CD4-positive, alpha-beta T cell treated with Interleukin-15 for 1 hour (primary cell): ENCODE measurements around the gene C8G.

Source experiments
- DNase-seq: peaks from one replicate; pipeline ENCODE4 v3.0.0-alpha.2; 2020

C8G gene

DNA sequence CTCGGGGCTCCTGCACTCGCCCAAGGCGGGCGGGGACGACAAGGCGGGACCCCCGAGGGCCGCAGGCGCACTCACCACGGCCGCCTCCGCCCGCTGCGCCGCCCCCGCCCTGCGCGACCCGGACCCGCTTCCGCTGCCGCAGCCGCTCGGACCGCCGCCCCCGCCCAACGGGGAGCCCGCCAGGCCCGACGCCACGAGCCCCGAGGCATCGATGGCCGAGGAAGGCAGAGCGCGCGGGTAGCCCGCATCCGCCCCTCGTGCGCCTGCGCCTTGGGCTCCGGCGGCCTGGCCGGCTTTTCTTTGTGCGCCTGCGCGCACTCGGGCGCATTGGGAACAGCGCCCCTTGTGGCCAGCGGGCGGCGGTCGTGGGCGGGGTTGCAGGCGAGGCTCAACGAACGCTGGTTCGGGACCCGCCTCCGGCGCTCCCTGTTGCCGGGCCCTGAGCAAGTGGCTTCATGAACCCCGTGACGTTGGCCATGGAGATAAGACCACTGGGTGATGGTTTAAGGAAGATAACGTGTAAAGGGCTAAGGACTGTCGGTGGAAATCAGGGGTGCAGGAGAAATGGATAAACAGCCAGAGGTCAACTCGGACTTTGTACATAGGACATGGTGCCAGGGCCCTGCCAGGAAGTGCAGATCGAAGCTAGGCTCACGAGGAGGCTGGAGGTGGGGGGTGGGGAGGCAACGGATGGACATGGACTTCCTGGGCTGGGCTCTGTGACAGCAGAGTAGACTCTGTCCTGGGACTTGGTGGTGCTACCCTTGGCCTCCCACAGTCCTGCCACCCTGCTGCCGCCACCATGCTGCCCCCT is at the start of gene C8G, which contains the start of gene FBXW5:
Gene C8G (plus strand): TSS at position 725 of the 814 bp plus-strand sequence. CDS start 78 bp downstream, at position 803.
Gene FBXW5 (minus strand): TSS at position 220 of the 814 bp plus-strand sequence. CDS start 655 bp downstream, outside the sequence.
- DNase-seq: peak; percentile 94

DNA sequence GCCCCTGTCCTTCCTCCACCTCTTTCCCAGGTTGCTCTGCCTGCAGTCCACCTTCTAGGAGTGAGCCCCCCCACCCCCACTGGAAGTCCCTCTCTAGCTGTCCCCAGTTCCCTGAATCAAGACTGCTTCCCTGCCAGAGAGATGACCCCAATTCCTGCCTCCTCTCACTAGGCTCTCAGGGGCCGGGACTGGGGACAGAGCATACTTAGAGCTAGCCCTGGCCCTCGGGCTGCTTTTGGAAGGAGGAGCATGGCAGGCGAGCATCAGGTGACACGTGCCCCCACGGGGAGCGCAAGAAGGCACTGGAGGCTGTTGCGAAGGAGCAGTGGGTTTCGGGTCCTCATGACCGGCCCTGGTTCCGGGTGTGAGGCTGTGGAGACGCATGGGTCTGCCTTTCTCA is 49.0 kb upstream of the C8G start:
- DNase-seq: no peak

DNA sequence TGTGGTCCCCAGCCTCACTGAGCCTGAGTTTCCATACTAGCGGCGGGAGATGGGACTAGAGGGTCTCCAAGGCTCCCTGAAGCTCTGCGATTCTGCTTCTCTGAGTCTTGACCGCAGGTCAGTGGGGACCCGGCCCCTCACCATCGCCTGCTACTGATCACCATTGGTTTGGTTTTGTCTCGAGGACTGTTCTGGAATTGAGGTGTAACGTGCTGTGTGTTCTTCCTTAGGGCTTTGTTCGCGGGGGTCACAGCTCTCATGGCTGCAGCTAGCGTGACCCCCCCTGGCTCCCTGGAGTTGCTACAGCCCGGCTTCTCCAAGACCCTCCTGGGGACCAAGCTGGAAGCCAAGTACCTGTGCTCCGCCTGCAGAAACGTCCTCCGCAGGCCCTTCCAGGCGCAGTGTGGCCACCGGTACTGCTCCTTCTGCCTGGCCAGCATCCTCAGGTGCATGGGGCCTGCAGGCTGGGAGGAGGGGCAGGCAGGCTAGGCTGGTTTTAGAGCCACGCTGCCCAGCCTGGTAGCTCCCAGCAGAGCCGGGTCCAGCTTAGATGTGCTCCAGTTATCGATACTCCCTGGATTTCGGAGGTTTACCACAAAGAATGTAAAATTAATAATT is 46.5 kb upstream of the C8G start:
- no peak for DNase-seq

- peak; percentile 31 for DNase-seq
Measured at GRCh38 chr9:136899196-136899595, 45.8 kb upstream of the C8G start.

GRCh38 chr9:136900556-136900955 is 44.5 kb upstream of the C8G start:
- DNase-seq: no peak

GRCh38 chr9:136900988-136901515 is 44.0 kb upstream of the C8G start:
- DNase-seq: no peak

GRCh38 chr9:136901516-136902258 is 43.4 kb upstream of the C8G start:
- peak; percentile 63 for DNase-seq

GRCh38 chr9:136902259-136902821 is 42.7 kb upstream of the C8G start:
- DNase-seq: peak; percentile 83

DNA sequence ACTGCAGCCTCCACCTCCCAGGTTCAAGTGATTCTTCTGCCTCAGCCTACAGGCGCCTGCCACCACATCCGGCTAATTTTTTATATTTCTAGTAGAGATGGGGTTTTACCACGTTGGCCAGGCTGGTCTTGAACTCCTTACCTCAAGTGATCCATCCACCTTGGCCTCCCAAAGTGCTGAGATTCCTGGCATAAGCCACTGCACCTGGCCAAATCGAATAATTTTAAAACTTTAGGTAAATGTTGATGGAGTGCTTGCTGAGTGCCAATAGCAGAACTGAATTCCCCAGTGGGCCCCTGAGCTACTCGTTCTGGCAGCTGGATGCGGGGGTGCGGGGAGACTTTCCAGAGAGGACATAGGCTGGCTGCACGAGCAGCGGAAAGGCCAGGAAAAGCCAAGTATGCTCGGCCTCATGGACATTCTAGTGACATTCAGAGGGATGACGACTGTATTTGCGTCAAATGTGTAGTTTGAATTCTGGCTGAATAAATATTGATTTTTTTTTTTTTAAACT is 41.9 kb upstream of the C8G start:
- DNase-seq: no peak

GRCh38 chr9:136906266-136906665 is 38.8 kb upstream of the C8G start:
- DNase-seq: no peak

GRCh38 chr9:136907011-136907914 is 37.8 kb upstream of the C8G start:
- no peak for DNase-seq

DNA sequence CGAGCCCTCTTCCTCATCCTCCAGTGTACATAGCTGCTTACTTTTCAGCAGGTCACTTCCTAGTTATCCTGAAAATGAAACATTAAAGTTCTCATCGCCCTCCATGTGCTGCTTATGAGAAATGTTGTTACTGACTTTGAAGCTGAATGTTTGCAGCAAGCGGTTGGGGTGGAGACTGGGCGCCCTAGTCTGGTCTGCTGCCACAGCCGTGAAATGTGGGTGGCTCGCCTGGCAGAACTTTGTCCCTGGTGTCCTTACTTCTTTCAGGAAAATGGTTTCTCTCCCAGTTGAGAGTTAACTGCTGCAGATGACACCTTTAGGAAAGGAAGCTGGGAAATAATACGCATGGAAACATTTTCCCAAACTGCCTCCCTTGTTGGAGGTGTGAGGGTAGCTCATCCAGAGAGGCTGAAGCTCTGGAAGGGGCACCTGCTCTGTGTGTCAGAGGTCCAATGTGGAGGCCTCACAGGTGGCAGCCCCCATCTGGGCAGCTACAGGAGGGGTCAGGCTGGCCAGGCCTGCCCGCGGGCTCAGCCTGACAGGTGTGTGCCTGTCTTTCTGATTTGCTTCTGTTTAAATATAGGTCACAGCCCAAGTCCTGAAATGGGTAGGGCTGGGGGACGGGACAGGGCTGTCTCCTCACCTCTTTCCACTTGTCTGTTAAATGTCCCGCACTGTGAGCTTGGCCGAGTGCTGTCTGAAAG is 34.7 kb upstream of the C8G start:
- no peak for DNase-seq

GRCh38 chr9:136910901-136911245 is 34.2 kb upstream of the C8G start:
- no peak for DNase-seq

GRCh38 chr9:136913701-136914438 is 31.2 kb upstream of the C8G start:
- DNase-seq: no peak

DNA sequence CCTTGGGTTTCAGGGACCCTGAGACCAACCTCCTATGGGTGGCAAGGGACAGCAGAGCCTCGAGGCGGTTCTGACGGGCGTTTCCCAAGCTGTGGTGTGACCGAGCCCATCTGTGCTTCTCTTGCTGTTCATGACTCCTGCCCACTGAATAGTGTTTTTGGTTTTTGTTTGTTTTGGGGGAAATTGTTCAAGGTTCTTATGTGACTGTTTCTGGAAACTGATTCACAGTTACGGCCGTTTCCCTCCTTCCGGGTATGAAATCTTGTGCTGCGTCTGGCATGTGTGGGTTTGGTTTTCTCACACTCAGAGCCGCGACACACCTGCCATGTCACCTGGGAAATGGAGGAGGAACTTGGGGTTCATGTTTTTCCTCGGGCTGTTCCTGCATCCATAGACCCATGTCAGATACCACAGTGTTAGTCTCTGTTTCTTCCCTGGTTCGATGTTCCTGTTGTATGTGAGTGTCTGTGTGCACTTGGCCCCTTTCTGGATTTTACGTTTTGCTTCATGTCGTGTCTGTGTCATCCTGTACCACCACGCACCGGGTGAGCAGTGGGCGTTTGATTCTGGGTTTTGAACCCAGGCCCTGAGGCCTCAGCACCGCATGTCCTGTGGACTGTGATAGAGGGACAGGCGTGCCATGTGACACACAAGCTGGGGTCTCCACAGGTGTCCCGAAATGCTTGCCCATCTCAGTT is 29.3 kb upstream of the C8G start:
- no peak for DNase-seq

- no peak for DNase-seq
Measured at GRCh38 chr9:136916330-136917184, 28.5 kb upstream of the C8G start.

DNA sequence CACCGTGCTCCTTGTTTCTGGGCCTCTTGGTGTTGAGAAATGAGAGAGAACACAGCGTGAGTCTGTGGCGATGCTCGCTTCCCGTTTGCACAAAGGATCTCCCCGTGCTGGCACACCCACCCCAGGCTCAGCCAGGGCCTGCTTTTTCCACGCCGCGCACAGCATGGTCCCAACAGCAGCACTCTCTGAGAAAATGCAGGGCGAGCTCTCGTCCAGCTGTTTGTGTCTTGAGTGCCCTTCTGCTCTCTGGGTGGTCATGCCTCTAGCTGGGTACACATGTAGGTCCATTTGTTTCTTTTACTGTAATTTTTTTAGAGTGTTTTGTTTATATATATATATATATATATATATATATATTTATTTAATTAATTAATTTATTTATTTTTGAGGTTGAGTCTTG is 27.1 kb upstream of the C8G start:
- no peak for DNase-seq

DNA sequence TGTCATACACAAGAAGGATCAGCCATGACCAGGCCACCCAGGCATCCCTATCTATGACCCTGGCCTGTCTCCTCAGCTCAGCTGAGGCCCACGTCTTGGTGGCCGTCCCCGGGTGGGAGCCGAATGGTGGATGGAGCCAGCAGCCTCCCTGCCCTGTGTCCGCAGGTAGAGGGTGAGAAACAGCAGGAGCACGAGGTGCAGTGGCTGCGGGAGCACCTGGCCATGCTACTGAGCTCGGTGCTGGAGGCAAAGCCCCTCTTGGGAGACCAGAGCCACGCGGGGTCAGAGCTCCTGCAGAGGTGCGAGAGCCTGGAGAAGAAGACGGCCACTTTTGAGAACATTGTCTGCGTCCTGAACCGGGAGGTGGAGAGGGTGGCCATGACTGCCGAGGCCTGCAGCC is 25.0 kb upstream of the C8G start:
- DNase-seq: no peak

- no peak for DNase-seq
Measured at GRCh38 chr9:136920734-136921231, 24.3 kb upstream of the C8G start.
